ENCODE results near the gene LRTM1.

LRTM1 gene

GRCh38 chr3:54940971-54941370 lies 13.1 kb upstream of the LRTM1 start:
- DNase-seq (ENCODE audit: low read depth in 2 of 3, low spot score in 1 of 3) = no peak

GRCh38 chr3:54939557-54940300 lies 11.9 kb upstream of the LRTM1 start:
- DNase-seq (ENCODE audit: low read depth in 2 of 3, low spot score in 1 of 3) = no peak

GRCh38 chr3:54936561-54936960 lies 8.7 kb upstream of the LRTM1 start:
- no peak for DNase-seq (ENCODE audit: low read depth in 2 of 3, low spot score in 1 of 3)

GRCh38 chr3:54935869-54936268 lies 8.0 kb upstream of the LRTM1 start:
- no peak for DNase-seq (ENCODE audit: low read depth in 2 of 3, low spot score in 1 of 3)

- no peak for DNase-seq (ENCODE audit: low read depth in 2 of 3, low spot score in 1 of 3)
Measured at GRCh38 chr3:54932606-54933005, 4.7 kb upstream of the LRTM1 start.

- no peak for DNase-seq (ENCODE audit: low read depth in 2 of 3, low spot score in 1 of 3)
Measured at GRCh38 chr3:54931182-54931581, 3.3 kb upstream of the LRTM1 start.

GRCh38 chr3:54918516-54918915 lies 9.3 kb downstream of the LRTM1 start:
- no peak for DNase-seq (ENCODE audit: low read depth in 2 of 3, low spot score in 1 of 3)

- DNase-seq (ENCODE audit: low read depth in 2 of 3, low spot score in 1 of 3) = no peak
Measured at GRCh38 chr3:54917862-54918261, 10.0 kb downstream of the LRTM1 start.

GRCh38 chr3:54917174-54917573 lies 10.7 kb downstream of the LRTM1 start:
- DNase-seq (ENCODE audit: low read depth in 2 of 3, low spot score in 1 of 3) = no peak

DNA sequence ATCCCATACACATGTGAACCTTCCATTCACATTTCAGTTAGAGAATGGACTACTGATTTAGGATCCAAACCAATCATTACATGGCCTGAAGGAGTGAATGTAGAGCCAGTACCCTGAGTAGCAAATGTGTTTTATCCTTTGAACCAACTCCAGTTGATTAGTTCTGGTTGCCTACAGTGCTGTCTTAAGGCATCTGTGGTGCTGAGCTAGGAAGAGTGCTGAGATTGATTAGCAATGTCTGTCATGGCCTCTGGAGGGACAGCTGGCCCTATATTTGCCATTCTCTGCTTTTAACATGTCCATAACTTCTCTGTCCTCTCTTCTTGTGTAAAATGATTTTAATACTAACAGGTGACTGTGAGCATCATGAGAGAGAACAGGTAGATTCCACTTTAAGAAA lies 11.1 kb downstream of the LRTM1 start:
- no peak for DNase-seq (ENCODE audit: low read depth in 2 of 3, low spot score in 1 of 3)

- no peak for DNase-seq (ENCODE audit: low read depth in 2 of 3, low spot score in 1 of 3)
Measured at GRCh38 chr3:54915976-54916375, 11.9 kb downstream of the LRTM1 start.

- DNase-seq (ENCODE audit: low read depth in 2 of 3, low spot score in 1 of 3) = no peak
Measured at GRCh38 chr3:54915181-54915580, 12.7 kb downstream of the LRTM1 start.

GRCh38 chr3:54914180-54914579 lies 13.7 kb downstream of the LRTM1 start:
- DNase-seq (ENCODE audit: low read depth in 2 of 3, low spot score in 1 of 3) = no peak

DNA sequence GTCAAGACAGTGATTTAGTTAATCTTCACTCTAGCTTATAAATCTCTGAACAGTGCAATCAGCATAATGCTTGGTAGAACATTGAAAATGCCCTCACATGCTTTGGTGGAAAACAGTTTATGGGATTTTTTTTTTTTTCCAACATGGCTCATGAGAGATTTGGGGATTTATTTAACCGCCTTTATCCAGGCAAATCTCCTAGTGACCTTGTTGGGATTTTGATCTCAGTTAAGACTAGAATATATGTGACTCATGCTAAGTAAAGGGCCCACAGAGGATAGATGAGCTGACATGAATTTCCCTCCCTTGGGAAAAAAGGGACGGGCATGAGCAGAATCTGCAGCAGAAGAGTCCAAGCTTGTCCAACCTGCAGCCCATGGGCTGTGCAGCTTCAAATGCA lies 18.7 kb downstream of the LRTM1 start:
- no peak for DNase-seq (ENCODE audit: low read depth in 2 of 3, low spot score in 1 of 3)

- DNase-seq (ENCODE audit: low read depth in 2 of 3, low spot score in 1 of 3) = no peak
Measured at GRCh38 chr3:54906763-54907162, 21.1 kb downstream of the LRTM1 start.

GRCh38 chr3:54905920-54906319 lies 21.9 kb downstream of the LRTM1 start:
- no peak for DNase-seq (ENCODE audit: low read depth in 2 of 3, low spot score in 1 of 3)

DNA sequence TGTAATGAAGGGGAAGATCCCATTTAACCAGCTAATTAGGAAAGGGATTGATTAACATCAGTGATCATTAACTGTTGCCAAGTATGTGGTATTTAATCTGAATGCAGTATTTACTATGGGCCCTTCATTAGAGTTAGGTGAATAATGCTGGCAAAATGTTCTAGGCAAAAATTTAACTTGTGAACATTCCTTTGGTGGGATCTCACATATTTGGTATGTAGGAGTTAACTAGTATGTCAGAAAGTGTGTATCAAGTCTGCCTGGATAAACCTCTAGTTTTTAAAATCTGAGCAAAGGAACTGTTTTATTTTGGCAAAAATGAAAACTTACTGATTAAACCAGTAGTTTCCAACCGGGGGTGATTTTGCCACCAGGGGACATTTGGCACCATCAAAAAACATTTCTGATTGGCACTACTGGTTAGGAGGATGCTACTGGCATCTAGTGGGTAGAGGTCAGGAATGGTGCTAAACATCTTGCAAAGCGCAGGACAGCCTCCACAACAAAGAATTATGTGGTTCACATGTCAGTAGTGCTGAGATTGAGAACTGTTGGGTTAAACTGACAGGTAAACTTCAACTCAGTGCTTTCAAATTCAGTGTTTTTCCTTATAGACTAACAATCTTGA lies 22.5 kb downstream of the LRTM1 start:
- DNase-seq (ENCODE audit: low read depth in 2 of 3, low spot score in 1 of 3) = no peak

DNA sequence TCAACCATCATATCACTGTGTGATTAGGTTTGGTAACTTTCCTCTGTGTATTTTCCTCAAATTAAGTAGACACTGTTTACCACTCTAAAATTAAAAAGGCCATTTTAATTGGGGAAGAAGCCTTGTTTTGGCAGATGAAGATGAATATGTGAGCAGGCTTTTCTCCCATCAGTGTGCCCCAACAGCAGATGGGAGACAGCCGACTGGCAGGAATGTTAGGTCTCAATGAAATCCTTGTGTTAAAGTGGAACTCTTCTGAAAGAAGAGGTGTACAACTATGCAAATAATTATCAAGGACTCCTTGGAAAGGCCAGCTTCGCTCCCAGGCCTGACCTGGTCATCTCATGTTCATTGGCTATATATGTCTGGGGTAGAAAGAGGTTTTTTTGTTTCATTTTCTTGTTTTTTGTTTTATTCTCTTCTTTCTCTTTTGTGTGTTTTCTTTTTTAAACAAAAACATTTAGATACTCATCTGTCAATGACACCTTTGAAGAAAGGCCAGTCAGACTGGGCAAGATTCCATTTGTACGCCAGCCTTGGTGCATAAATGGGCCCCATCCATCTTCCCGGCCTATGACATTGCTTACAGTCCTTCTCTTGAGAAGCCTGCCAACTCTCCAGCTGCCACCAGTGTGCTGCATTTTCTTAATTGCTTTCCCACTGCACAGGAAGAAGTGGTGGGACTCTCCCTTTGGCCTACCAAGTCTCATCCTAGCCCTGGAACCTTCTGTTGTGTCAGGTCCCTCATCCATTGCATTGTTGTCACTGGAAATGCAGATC lies 25.8 kb downstream of the LRTM1 start:
- DNase-seq (ENCODE audit: low read depth in 2 of 3, low spot score in 1 of 3) = no peak

DNA sequence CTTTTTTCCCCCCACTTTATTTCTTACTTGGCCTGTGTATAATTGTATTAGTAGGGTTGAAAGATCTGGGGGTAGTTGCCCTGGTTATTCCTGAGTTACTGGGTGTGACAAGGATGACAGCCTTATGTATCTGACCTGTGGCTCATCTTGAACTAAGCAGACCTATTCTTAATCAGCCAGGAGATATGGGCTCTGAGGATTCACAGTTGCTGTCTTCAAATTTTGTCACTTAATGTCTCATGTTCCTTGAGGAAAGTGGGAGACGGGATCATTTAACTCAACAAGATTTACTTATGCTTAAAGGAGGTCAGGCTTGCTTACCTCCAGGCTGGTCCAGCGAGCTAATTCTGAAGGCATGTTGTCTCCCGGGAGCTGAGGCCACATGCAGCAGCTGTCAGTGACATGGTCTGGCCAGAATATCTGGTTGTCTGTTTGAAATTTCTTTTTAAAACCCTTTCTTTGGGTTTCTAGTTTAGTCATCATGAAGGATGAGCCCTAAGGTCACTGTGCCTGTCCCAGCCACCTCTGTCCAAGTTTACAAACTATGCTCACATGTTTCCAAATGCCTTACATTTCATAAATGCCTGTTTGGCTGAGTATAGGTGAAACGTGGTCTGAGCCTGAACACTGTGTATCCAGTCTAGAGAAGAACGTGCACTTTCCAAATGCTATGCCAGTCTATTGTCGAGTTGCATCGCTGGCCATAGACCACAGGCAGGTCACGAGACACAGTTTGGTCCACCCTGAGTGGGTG lies 26.8 kb downstream of the LRTM1 start:
- no peak for DNase-seq (ENCODE audit: low read depth in 2 of 3, low spot score in 1 of 3)

DNA sequence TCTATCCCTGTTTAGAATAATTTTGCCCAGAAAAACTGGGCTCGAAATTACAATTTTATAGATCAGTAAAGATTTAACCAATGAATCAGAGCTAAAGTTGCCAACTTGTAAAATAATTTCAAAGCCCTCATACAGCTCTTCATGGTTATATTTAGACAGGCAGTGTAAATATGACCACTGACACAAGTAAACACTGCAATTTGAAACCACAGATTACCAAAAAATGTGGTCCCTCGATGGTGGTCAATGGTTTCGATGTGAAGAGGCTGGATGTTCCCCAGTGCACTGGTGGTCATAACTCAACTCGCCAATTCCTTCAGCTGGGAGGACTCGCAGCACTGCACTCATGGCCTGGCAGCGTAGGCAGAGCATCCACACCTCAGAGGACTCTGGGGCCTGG lies 28.6 kb downstream of the LRTM1 start:
- no peak for DNase-seq (ENCODE audit: low read depth in 2 of 3, low spot score in 1 of 3)

DNA sequence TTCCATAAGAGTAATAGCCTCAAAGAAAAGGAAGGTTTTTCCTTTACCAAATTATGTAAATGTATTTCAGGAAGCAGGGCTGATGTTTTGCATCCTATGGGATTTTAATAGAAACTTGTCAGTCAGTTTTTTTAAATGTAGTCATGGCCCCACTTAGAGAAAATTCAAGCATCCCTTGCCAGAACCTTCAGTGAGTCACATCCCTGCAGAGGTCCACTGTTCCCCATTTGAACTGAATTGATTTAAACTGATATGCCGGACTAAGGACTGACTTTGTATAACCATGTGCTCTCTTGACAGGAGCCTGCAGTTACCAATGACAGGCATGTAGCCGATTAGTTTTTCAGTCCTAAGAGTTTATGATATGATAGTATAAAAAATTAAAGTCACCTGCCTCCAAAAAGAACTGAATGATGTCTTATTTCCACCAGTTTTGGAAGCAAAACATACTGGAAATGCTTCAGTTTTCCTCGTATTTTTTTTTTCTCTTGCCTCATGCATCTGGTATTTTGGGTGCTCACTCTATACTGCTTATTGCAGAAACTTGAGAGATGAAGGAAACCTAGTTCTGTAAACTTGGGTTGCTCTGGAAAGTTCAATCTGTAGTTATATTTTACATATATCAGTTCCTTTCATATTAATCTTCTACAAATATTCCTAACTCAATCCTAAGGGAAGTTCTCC lies 30.7 kb downstream of the LRTM1 start:
- no peak for DNase-seq (ENCODE audit: low read depth in 2 of 3, low spot score in 1 of 3)
